Endodermal cell (in vitro differentiated cells): ENCODE data around the gene TEKT3. TPM values are rescaled to one million over a fixed set of nuclear protein-coding genes. Genes with fewer than 3 reads are reported as not detected.

Source experiments
- DNase-seq: peaks from one replicate; pipeline ENCODE4 v3.0.0-alpha.2; 2017
- H3K27ac ChIP-seq: 2 replicates; pipeline ENCODE4 v1.5.1; 2013; ENCODE audit warnings: mild to moderate bottlenecking, low read depth, low read length, moderate library complexity
- H3K27me3 ChIP-seq: 2 replicates; pipeline ENCODE4 v1.6.1; 2013; ENCODE audit warnings: mild to moderate bottlenecking, low read length, moderate library complexity; ENCODE audit not compliant: insufficient read depth, control insufficient read depth, poor library complexity, severe bottlenecking
- H3K36me3 ChIP-seq: 2 replicates; pipeline ENCODE4 v1.7.0; 2013; ENCODE audit warnings: mild to moderate bottlenecking, low read length, moderate library complexity; ENCODE audit not compliant: control insufficient read depth, insufficient read depth
- H3K4me1 ChIP-seq: one replicate; pipeline ENCODE4 v1.7.0; 2013; ENCODE audit warnings: low read length; ENCODE audit not compliant: control insufficient read depth, insufficient read depth
- H3K4me3 ChIP-seq: 2 replicates; pipeline ENCODE4 v1.5.1; 2013; ENCODE audit warnings: mild to moderate bottlenecking, low read length, moderate library complexity
- H3K9ac ChIP-seq: 2 replicates; pipeline ENCODE4 v1.6.1; 2013; ENCODE audit warnings: mild to moderate bottlenecking, low read length, moderate library complexity; ENCODE audit not compliant: poor library complexity, severe bottlenecking; ENCODE audit errors: extremely low read depth
- H3K9me3 ChIP-seq: 2 replicates; pipeline ENCODE4 v1.6.1; 2013; ENCODE audit warnings: mild to moderate bottlenecking, low read length, moderate library complexity; ENCODE audit not compliant: control insufficient read depth
- H3K27ac Mint-ChIP-seq: 2 replicates; pipeline ENCODE4 v1.8.0; 2020; ENCODE audit warnings: mixed read lengths
- H3K27me3 Mint-ChIP-seq: 2 replicates; pipeline ENCODE4 v1.8.0; 2021; ENCODE audit warnings: mild to moderate bottlenecking, mixed read lengths; ENCODE audit not compliant: insufficient read depth
- H3K36me3 Mint-ChIP-seq: 2 replicates; pipeline ENCODE4 v1.8.0; 2020; ENCODE audit warnings: low read depth, mixed read lengths
- H3K4me1 Mint-ChIP-seq: 2 replicates; pipeline ENCODE4 v1.8.0; 2020; ENCODE audit warnings: mixed read lengths
- H3K4me3 Mint-ChIP-seq: 2 replicates; pipeline ENCODE4 v1.8.0; 2020; ENCODE audit warnings: mild to moderate bottlenecking, moderate library complexity, mixed read lengths
- H3K9me3 Mint-ChIP-seq: 2 replicates; pipeline ENCODE4 v1.8.0; 2020; ENCODE audit warnings: mild to moderate bottlenecking, mixed read lengths
- WGBS, 2 experiments: methylation state at CpG; one replicate each; pipeline versions ENCODE4 v1.1.5 to v1.1.7; 2013; ENCODE audit warnings: missing lambda C conversion rate in 2 of 2, mixed read lengths in 1 of 2; ENCODE audit not compliant: insufficient coverage in 1 of 2, insufficient read length in 1 of 2; 5-methylcytosine and 5-hydroxymethylcytosine counted together
- total RNA-seq, 2 donors: library from RNA; stranded (reverse); fragmentation: NEBNext Ultra II Directional in 1 of 2; extraction: Animal tissue kit (Norgen Biotek cat#: 25700) in 1 of 2; gene quantifications; 2 replicates in 1 of 2; 3 replicates in 1 of 2; pipeline ENCODE4 v1.2.1, GENCODE V29; 2021
- TF ChIP-seq, protein P1 (sequence below): fragments of 200-600 bp; sonication (generic); conservative IDR thresholded peaks from 2 replicates; pipeline ENCODE4 v1.5.0; 2021; ENCODE audit warnings: antibody characterized with exemption, mild to moderate bottlenecking

The TEKT3 gene
- total RNA-seq, 2 donors from 2014 or later: 1.1 to 1.6 TPM

DNA sequence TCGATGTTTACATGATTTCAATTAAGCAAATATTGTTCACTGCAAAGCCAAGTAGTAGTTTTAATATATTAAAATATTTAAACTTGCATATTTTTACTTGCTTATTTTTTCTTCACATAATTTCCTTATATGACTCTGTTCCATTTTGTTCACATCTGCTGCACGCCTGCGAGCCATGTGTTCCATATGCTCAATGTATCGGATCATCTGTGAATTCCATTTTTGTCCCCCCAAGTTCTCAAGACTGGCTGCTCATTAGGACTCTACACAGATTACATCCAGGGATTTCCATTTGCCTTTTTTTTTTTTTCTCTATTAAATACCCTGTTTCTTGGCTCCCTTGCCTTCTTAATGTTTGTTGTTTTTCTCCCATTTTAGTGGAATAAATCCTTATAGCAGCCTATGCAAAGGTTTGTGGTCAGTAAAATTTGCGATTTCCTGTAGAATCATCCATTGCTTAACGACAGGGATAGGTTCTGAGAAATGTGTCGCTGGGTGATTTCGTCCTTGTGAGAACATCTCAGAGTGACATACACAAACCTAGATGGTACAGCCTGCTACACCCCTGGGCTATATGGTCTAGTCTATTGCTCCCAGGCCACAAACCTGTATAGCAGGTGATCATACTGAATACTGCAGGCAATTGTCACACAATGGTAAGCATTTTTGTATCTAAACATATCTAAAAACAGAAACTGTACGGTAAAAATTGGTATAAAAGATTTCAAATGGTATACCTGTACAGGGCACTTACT lies 30.2 kb upstream of the TEKT3 start:
- WGBS, 2 experiments: 95 to 97% methylated on average over 5 to 8 of the region's 9 CpGs
- no peak overlapping the region for H3K27ac ChIP-seq
- no peaks in the 10 kb centered on the region for H3K36me3 ChIP-seq
- Mint-ChIP-seq H3K27me3 (peaks cover 2% of the 10 kb centered on the region), H3K4me3 (no peak overlapping the region), H3K36me3 (no peaks in the 10 kb centered on the region), H3K9me3 (no peaks in the 10 kb centered on the region), H3K27ac (no peak overlapping the region), H3K4me1 (no peaks in the 10 kb centered on the region)
- TF ChIP-seq, protein P1, sequence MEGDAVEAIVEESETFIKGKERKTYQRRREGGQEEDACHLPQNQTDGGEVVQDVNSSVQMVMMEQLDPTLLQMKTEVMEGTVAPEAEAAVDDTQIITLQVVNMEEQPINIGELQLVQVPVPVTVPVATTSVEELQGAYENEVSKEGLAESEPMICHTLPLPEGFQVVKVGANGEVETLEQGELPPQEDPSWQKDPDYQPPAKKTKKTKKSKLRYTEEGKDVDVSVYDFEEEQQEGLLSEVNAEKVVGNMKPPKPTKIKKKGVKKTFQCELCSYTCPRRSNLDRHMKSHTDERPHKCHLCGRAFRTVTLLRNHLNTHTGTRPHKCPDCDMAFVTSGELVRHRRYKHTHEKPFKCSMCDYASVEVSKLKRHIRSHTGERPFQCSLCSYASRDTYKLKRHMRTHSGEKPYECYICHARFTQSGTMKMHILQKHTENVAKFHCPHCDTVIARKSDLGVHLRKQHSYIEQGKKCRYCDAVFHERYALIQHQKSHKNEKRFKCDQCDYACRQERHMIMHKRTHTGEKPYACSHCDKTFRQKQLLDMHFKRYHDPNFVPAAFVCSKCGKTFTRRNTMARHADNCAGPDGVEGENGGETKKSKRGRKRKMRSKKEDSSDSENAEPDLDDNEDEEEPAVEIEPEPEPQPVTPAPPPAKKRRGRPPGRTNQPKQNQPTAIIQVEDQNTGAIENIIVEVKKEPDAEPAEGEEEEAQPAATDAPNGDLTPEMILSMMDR: no peak
- no peak overlapping the region for H3K9ac ChIP-seq
- no peak overlapping the region for H3K4me3 ChIP-seq
- H3K4me1 ChIP-seq: no peaks in the 10 kb centered on the region
- DNase-seq: peak; percentile 13
- peaks cover 6% of the 10 kb centered on the region for H3K27me3 ChIP-seq
- H3K9me3 ChIP-seq: no peaks in the 10 kb centered on the region

DNA sequence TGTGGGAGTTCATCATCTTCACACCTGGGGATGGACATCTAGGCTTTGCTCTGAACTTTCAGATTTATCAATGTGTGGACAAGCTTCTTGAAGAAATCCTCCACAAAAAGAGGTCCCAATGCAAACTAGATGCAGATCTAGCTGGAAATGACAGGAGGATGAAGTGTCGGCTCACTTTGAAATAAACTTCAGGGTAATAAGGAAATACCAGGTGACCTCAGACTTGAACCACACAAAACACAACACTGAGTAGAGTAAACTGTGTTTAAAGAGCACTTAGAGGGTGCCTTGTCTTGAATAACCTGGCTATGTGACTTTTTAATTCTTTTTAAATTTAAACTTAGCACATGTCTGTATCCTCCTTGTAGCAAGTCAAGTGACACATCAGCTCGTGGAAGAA lies 27.2 kb upstream of the TEKT3 start:
- Mint-ChIP-seq H3K9me3 (no peaks in the 10 kb centered on the region), H3K27ac (no peak overlapping the region), H3K27me3 (peaks cover 2% of the 10 kb centered on the region), H3K36me3 (no peaks in the 10 kb centered on the region), H3K4me1 (no peaks in the 10 kb centered on the region), H3K4me3 (no peak overlapping the region)
- no peaks in the 10 kb centered on the region for H3K9me3 ChIP-seq
- H3K36me3 ChIP-seq: no peaks in the 10 kb centered on the region
- H3K9ac ChIP-seq: no peak overlapping the region
- no peak overlapping the region for H3K4me3 ChIP-seq
- no peaks in the 10 kb centered on the region for H3K27me3 ChIP-seq
- TF ChIP-seq, protein P1: no peak
- DNase-seq: peak; percentile 20
- H3K27ac ChIP-seq: no peak overlapping the region
- 91 to 100% methylated on average over 1 to 2 of the region's 2 CpGs for WGBS, 2 experiments
- no peaks in the 10 kb centered on the region for H3K4me1 ChIP-seq

DNA sequence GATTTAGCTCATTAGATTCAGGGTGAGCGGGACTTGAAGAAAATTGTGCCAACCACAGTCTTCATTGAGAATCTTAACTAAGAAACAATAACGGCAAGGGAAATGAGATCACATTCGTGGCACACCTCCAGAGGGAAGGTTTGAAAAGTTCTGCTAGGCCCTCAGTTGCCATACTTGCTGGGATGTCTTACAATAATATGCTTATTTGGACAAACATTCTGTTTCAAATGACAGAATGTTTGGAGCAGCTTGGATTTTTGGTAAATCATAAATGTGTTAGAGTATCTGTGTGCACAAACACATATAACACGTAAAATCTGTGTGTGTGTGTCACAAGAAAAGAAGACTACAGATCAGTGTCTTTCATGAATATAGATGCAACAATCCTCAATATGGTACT lies 24.6 kb upstream of the TEKT3 start:
- Histone ChIP-seq H3K27ac (no peak overlapping the region), H3K9ac (no peak overlapping the region), H3K4me1 (no peaks in the 10 kb centered on the region), H3K36me3 (no peaks in the 10 kb centered on the region), H3K27me3 (no peaks in the 10 kb centered on the region), H3K9me3 (no peaks in the 10 kb centered on the region), H3K4me3 (no peak overlapping the region)
- H3K36me3 Mint-ChIP-seq: no peaks in the 10 kb centered on the region
- H3K27me3 Mint-ChIP-seq: peaks cover 2% of the 10 kb centered on the region
- WGBS, 2 experiments: 94 to 95% methylated on average over 3 to 4 of the region's 4 CpGs
- no peak for DNase-seq
- no peak overlapping the region for H3K4me3 Mint-ChIP-seq
- H3K9me3 Mint-ChIP-seq: no peaks in the 10 kb centered on the region
- TF ChIP-seq, protein P1: no peak
- no peak overlapping the region for H3K27ac Mint-ChIP-seq
- H3K4me1 Mint-ChIP-seq: no peaks in the 10 kb centered on the region
